OCI-LY1 (cell line): ENCODE results near the gene NRIP1.

Source experiments
- H2AFZ ChIP-seq: fragments of 200-600 bp; sonication (generic), shearing (Covaris generic); 2 replicates; pipeline ENCODE4 v1.6.0; 2014; ENCODE audit warnings: antibody characterized with exemption, mild to moderate bottlenecking, low read length
- H3F3A ChIP-seq: fragments of 200-600 bp; sonication (generic), shearing (Covaris generic); 2 replicates; pipeline ENCODE4 v1.6.0; 2014; ENCODE audit warnings: mild to moderate bottlenecking, antibody characterized with exemption, low read length, moderate library complexity; ENCODE audit not compliant: insufficient read depth
- H3K27ac ChIP-seq: fragments of 200-600 bp; sonication (generic); 2 replicates; pipeline ENCODE4 v1.5.1; 2014; ENCODE audit warnings: low read length, mixed run types, mild to moderate bottlenecking, low read depth; ENCODE audit not compliant: poor library complexity, severe bottlenecking
- H3K27me3 ChIP-seq: fragments of 200-600 bp; sonication (generic); 2 replicates; pipeline ENCODE4 v1.6.0; 2014; ENCODE audit warnings: antibody characterized with exemption, mild to moderate bottlenecking, low read length, moderate library complexity; ENCODE audit not compliant: insufficient read depth
- H3K36me3 ChIP-seq: fragments of 200-600 bp; sonication (generic); 2 replicates; pipeline ENCODE4 v1.6.1; 2014; ENCODE audit warnings: mild to moderate bottlenecking, antibody characterized with exemption, low read length, moderate library complexity, mixed read lengths; ENCODE audit not compliant: insufficient read depth
- H3K4me1 ChIP-seq: fragments of 200-600 bp; sonication (generic); 2 replicates; pipeline ENCODE4 v1.5.1; 2014; ENCODE audit warnings: mild to moderate bottlenecking, low read length, moderate library complexity; ENCODE audit not compliant: insufficient read depth, severe bottlenecking
- H3K4me2 ChIP-seq: fragments of 200-600 bp; sonication (generic), shearing (Covaris generic); 2 replicates; pipeline ENCODE4 v1.6.1; 2014; ENCODE audit warnings: low read length
- H3K4me3 ChIP-seq: fragments of 200-600 bp; sonication (generic); 2 replicates; pipeline ENCODE4 v1.5.1; 2014; ENCODE audit warnings: low read length, low read depth, mild to moderate bottlenecking, mixed read lengths; ENCODE audit not compliant: poor library complexity, severe bottlenecking
- H3K79me2 ChIP-seq: fragments of 200-600 bp; shearing (Covaris generic); 2 replicates; pipeline ENCODE4 v1.6.1; 2016; ENCODE audit warnings: mixed run types, low read length, mixed read lengths; ENCODE audit not compliant: insufficient read depth
- H3K9ac ChIP-seq: fragments of 200-600 bp; sonication (generic), shearing (Covaris generic); 2 replicates; pipeline ENCODE4 v1.6.1; 2014; ENCODE audit warnings: mild to moderate bottlenecking, low read length, mixed read lengths
- H3K9me2 ChIP-seq: fragments of 200-600 bp; sonication (generic), shearing (Covaris generic); 2 replicates; pipeline ENCODE4 v1.6.1; 2014; ENCODE audit warnings: low read depth, mild to moderate bottlenecking, low read length, mixed read lengths
- H3K9me3 ChIP-seq: fragments of 200-600 bp; shearing (Covaris generic); 2 replicates; pipeline ENCODE4 v1.6.1; 2014; ENCODE audit warnings: low read length, mixed read lengths
- H4K20me1 ChIP-seq: fragments of 200-600 bp; sonication (generic), shearing (Covaris generic); 2 replicates; pipeline ENCODE4 v1.6.0; 2016; ENCODE audit warnings: mild to moderate bottlenecking, low read length; ENCODE audit not compliant: insufficient read depth
- EZH2 ChIP-seq: fragments of 200-600 bp; sonication (generic), shearing (Covaris generic); IDR thresholded peaks from 2 replicates; pipeline ENCODE4 v1.8.0; 2017; ENCODE audit warnings: borderline replicate concordance, mixed run types, mild to moderate bottlenecking, antibody characterized with exemption, low read length, moderate library complexity, mixed read lengths
- TF ChIP-seq, protein P1 (sequence below): fragments of 200-600 bp; sonication (generic), shearing (Covaris generic); IDR thresholded peaks from 2 replicates; pipeline ENCODE4 v1.5.1; 2017; ENCODE audit warnings: mild to moderate bottlenecking, antibody characterized with exemption, low read length, moderate library complexity, mixed read lengths

NRIP1 gene

DNA sequence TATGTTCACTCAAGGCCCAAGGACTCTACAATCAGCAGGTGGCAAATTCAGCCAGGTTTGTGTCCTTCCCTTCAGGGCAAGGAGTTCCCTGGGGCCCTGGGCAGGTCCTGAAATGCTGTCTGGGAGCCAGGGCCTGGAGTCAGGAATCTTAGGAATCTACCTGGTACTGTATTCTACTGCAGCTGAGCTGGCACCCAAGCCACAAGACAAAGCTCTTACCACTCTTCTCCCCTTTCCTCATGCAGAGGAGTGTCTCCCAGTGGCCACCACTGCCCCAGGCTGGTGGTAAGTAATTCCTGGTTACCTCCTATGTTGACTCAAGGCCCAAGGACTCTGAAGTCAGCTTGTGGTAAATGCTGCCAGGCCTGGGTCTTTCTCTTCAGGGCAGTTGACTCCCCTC is 153.4 kb downstream of the NRIP1 start:
- no peaks in the 10 kb centered on the region for H3K9me2 ChIP-seq
- TF ChIP-seq, protein P1, sequence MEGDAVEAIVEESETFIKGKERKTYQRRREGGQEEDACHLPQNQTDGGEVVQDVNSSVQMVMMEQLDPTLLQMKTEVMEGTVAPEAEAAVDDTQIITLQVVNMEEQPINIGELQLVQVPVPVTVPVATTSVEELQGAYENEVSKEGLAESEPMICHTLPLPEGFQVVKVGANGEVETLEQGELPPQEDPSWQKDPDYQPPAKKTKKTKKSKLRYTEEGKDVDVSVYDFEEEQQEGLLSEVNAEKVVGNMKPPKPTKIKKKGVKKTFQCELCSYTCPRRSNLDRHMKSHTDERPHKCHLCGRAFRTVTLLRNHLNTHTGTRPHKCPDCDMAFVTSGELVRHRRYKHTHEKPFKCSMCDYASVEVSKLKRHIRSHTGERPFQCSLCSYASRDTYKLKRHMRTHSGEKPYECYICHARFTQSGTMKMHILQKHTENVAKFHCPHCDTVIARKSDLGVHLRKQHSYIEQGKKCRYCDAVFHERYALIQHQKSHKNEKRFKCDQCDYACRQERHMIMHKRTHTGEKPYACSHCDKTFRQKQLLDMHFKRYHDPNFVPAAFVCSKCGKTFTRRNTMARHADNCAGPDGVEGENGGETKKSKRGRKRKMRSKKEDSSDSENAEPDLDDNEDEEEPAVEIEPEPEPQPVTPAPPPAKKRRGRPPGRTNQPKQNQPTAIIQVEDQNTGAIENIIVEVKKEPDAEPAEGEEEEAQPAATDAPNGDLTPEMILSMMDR, result no peak
- TF ChIP-seq EZH2, result no peak
- no peak overlapping the region for H3K9ac ChIP-seq
- H3K9me3 ChIP-seq, result no peaks in the 10 kb centered on the region
- no peaks in the 10 kb centered on the region for H4K20me1 ChIP-seq
- H3K27ac ChIP-seq, result no peak overlapping the region
- no peak overlapping the region for H3K4me3 ChIP-seq
- no peak overlapping the region for H2AFZ ChIP-seq
- no peaks in the 10 kb centered on the region for H3K36me3 ChIP-seq
- no peaks in the 10 kb centered on the region for H3F3A ChIP-seq
- H3K79me2 ChIP-seq, result no peaks in the 10 kb centered on the region
- H3K4me1 ChIP-seq, result no peaks in the 10 kb centered on the region
- H3K4me2 ChIP-seq, result no peak overlapping the region
- no peaks in the 10 kb centered on the region for H3K27me3 ChIP-seq
